ENCODE results near the gene RUSC1.

The RUSC1 gene

GRCh38 chr1:155295183-155295941, 25.3 kb upstream of the RUSC1 start:
- no peak for DNase-seq (ENCODE audit: low read depth)

- DNase-seq (ENCODE audit: low read depth), result no peak
Measured at GRCh38 chr1:155295942-155296267, 24.8 kb upstream of the RUSC1 start.

GRCh38 chr1:155296661-155297060, 24.0 kb upstream of the RUSC1 start:
- no peak for DNase-seq (ENCODE audit: low read depth)

- no peak for DNase-seq (ENCODE audit: low read depth)
Measured at GRCh38 chr1:155297384-155297783, 23.3 kb upstream of the RUSC1 start.

GRCh38 chr1:155300024-155300423, 20.7 kb upstream of the RUSC1 start:
- no peak for DNase-seq (ENCODE audit: low read depth)

GRCh38 chr1:155300553-155301329, 20.0 kb upstream of the RUSC1 start:
- DNase-seq (ENCODE audit: low read depth), result no peak

GRCh38 chr1:155301342-155301841, 19.3 kb upstream of the RUSC1 start, which contains the start of gene PKLR:
TSS of gene PKLR (minus strand) at chr1:155301438. CDS start at chr1:155301395, 43 bp downstream.
- no peak for DNase-seq (ENCODE audit: low read depth)

- DNase-seq (ENCODE audit: low read depth), result no peak
Measured at GRCh38 chr1:155304558-155305063, 16.1 kb upstream of the RUSC1 start.

GRCh38 chr1:155305881-155306391, 14.8 kb upstream of the RUSC1 start:
- DNase-seq (ENCODE audit: low read depth), result no peak

- no peak for DNase-seq (ENCODE audit: low read depth)
Measured at GRCh38 chr1:155307247-155307740, 13.4 kb upstream of the RUSC1 start.

- DNase-seq (ENCODE audit: low read depth), result peak; percentile 91
Measured at GRCh38 chr1:155308493-155309422, 11.9 kb upstream of the RUSC1 start, which contains the start of gene FDPS. TSS of gene FDPS (plus strand) at chr1:155308866. CDS start at chr1:155309790, 924 bp downstream.

- no peak for DNase-seq (ENCODE audit: low read depth)
Measured at GRCh38 chr1:155309423-155310021, 11.2 kb upstream of the RUSC1 start.

- DNase-seq (ENCODE audit: low read depth), result no peak
Measured at GRCh38 chr1:155313261-155313660, 7.4 kb upstream of the RUSC1 start.

- no peak for DNase-seq (ENCODE audit: low read depth)
Measured at GRCh38 chr1:155316922-155317321, 3.8 kb upstream of the RUSC1 start.

GRCh38 chr1:155318082-155318481, 2.6 kb upstream of the RUSC1 start:
- DNase-seq (ENCODE audit: low read depth), result no peak

- DNase-seq (ENCODE audit: low read depth), result no peak
Measured at GRCh38 chr1:155319536-155319935, 1.2 kb upstream of the RUSC1 start.

- no peak for DNase-seq (ENCODE audit: low read depth)
Measured at GRCh38 chr1:155320252-155320651, 442 bp upstream of the RUSC1 start.

- no peak for DNase-seq (ENCODE audit: low read depth)
Measured at GRCh38 chr1:155321639-155322503, 1.2 kb downstream of the RUSC1 start.

GRCh38 chr1:155322571-155322952, 1.9 kb downstream of the RUSC1 start:
- no peak for DNase-seq (ENCODE audit: low read depth)

Data from stimulated activated CD8-positive, alpha-beta memory T cell treated with anti-CD3 and anti-CD28 coated beads, Interleukin-7, amount 100 ng/mL, for 24 hours (primary cell).